CD14-positive monocyte (primary cell): ENCODE data around the gene HACL1. TPM values are rescaled to one million over a fixed set of nuclear protein-coding genes. Genes with fewer than 3 reads are reported as not detected.

Experiments
- DNase-seq, 3 donors: peaks; one replicate each; pipeline ENCODE4 v3.0.0-alpha.2; 2011 to 2022
- H2AFZ ChIP-seq: 2 replicates; pipeline ENCODE4 v1.6.0; 2012; ENCODE audit warnings: mild to moderate bottlenecking, low read depth, low read length, inconsistent platforms; ENCODE audit not compliant: insufficient read depth, poor library complexity, severe bottlenecking
- H3K27ac ChIP-seq, 2 donors: 1 replicate in 1 of 2; 2 replicates in 1 of 2; pipeline ENCODE4 v1.5.1; 2012 to 2013; ENCODE audit warnings: low read length in 2 of 2, control low read depth in 1 of 2, inconsistent platforms in 1 of 2, low read depth in 1 of 2, mild to moderate bottlenecking in 1 of 2
- H3K27me3 ChIP-seq, 2 donors: one replicate each; pipeline versions ENCODE4 v1.6.0 to v1.6.1; 2011 to 2013; ENCODE audit warnings: low read length in 2 of 2; ENCODE audit not compliant: control insufficient read depth in 2 of 2, insufficient read depth in 2 of 2
- H3K36me3 ChIP-seq, 2 donors: replicated peaks in 1 of 2; 1 replicate in 1 of 2; 2 replicates in 1 of 2; pipeline versions ENCODE4 v1.5.1 to v1.6.1; 2012 to 2013; ENCODE audit warnings: low read length in 2 of 2, control low read depth in 1 of 2, inconsistent platforms in 1 of 2, mild to moderate bottlenecking in 1 of 2; ENCODE audit not compliant: insufficient read depth in 2 of 2, control insufficient read depth in 1 of 2
- H3K4me1 ChIP-seq, 2 donors: 1 replicate in 1 of 2; 2 replicates in 1 of 2; pipeline versions ENCODE4 v1.5.1 to v1.6.1; 2012 to 2013; ENCODE audit warnings: low read length in 2 of 2, control low read depth in 1 of 2, inconsistent platforms in 1 of 2, mild to moderate bottlenecking in 1 of 2, moderate library complexity in 1 of 2; ENCODE audit not compliant: insufficient read depth in 2 of 2, control insufficient read depth in 1 of 2
- H3K4me2 ChIP-seq: replicated peaks from 2 replicates; pipeline ENCODE3; 2012; ENCODE audit warnings: low read length, moderate library complexity, mild to moderate bottlenecking; ENCODE audit not compliant: poor library complexity, severe bottlenecking; ENCODE audit errors: extremely low read depth
- H3K4me3 ChIP-seq, 3 experiments: fragments of 200-600 bp in 1 of 3; sonication (generic) in 1 of 3; replicated peaks in 1 of 3; 1 replicate in 2 of 3; 2 replicates in 1 of 3; pipeline ENCODE4 v1.5.1; 2011 to 2013; ENCODE audit warnings: low read length in 3 of 3, mild to moderate bottlenecking in 3 of 3, control low read depth in 2 of 3, low read depth in 2 of 3, inconsistent platforms in 1 of 3, moderate library complexity in 1 of 3
- H3K79me2 ChIP-seq: 2 replicates; pipeline ENCODE4 v1.6.0; 2012; ENCODE audit warnings: mild to moderate bottlenecking, control low read depth, inconsistent platforms, low read length, moderate library complexity; ENCODE audit not compliant: insufficient read depth
- H3K9ac ChIP-seq: 2 replicates; pipeline ENCODE4 v1.6.0; 2017; ENCODE audit warnings: low read length, mild to moderate bottlenecking; ENCODE audit not compliant: insufficient read depth, poor library complexity, severe bottlenecking
- H3K9me3 ChIP-seq, 2 donors: replicated peaks in 1 of 2; 1 replicate in 1 of 2; 2 replicates in 1 of 2; pipeline versions ENCODE4 v1.5.1 to v1.6.1; 2012 to 2013; ENCODE audit warnings: low read length in 2 of 2, control low read depth in 1 of 2; ENCODE audit not compliant: control insufficient read depth in 1 of 2, insufficient read depth in 1 of 2
- H4K20me1 ChIP-seq: 2 replicates; pipeline ENCODE4 v1.6.0; 2012; ENCODE audit warnings: mild to moderate bottlenecking, low read length, control low read depth, moderate library complexity; ENCODE audit not compliant: insufficient read depth
- H3K27ac Mint-ChIP-seq, 7 donors: one replicate each; pipeline ENCODE4 v1.8.0; 2020; ENCODE audit warnings: mild to moderate bottlenecking in 7 of 7, mixed read lengths in 7 of 7, moderate library complexity in 6 of 7, inconsistent platforms in 2 of 7
- H3K27me3 Mint-ChIP-seq, 3 donors: one replicate each; pipeline ENCODE4 v1.8.0; 2021 to 2022; ENCODE audit warnings: low read depth in 3 of 3, mild to moderate bottlenecking in 3 of 3, mixed read lengths in 3 of 3, moderate library complexity in 3 of 3, inconsistent platforms in 1 of 3
- H3K36me3 Mint-ChIP-seq, 2 donors: one replicate each; pipeline ENCODE4 v1.8.0; 2020; ENCODE audit warnings: mixed read lengths in 2 of 2, inconsistent platforms in 1 of 2, mild to moderate bottlenecking in 1 of 2
- H3K4me1 Mint-ChIP-seq: one replicate; pipeline ENCODE4 v1.8.0; 2020; ENCODE audit warnings: mild to moderate bottlenecking, mixed read lengths
- H3K4me3 Mint-ChIP-seq, 2 donors: one replicate each; pipeline ENCODE4 v1.8.0; 2020; ENCODE audit warnings: mild to moderate bottlenecking in 2 of 2, mixed read lengths in 2 of 2, moderate library complexity in 1 of 2
- H3K9me3 Mint-ChIP-seq, 7 donors: one replicate each; pipeline ENCODE4 v1.8.0; 2020 to 2022; ENCODE audit warnings: mixed read lengths in 7 of 7, mild to moderate bottlenecking in 6 of 7, moderate library complexity in 6 of 7, inconsistent platforms in 2 of 7
- CTCF ChIP-seq: fragments of 200-600 bp; IDR thresholded peaks from one replicate; pipeline ENCODE4 v1.8.0; 2022; ENCODE audit warnings: antibody characterized with exemption, mild to moderate bottlenecking
- WGBS: methylation state at CpG from one replicate; pipeline ENCODE4 v1.1.5; 2013; ENCODE audit warnings: missing lambda C conversion rate; ENCODE audit not compliant: insufficient coverage; 5-methylcytosine and 5-hydroxymethylcytosine counted together
- intact Hi-C, 2 donors: fragments of 100-400 bp; cut with micrococcal nuclease; formaldehyde crosslinking; loops; one replicate each; pipeline versions ENCODE4 v1.15.0 to v1.15.1; 2023
- polyA plus RNA-seq, 3 donors: library from polyadenylated mRNA; depleted of rRNA in 1 of 3; unstranded in 2 of 3; stranded (reverse) in 1 of 3; fragments of 300-500 nt in 2 of 3; fragments of >200 nt in 1 of 3; fragmentation: Illumina TruSeq in 2 of 3; gene quantifications; 1 replicate in 2 of 3; 2 replicates in 1 of 3; pipeline ENCODE4 v1.2.3, GENCODE V29; 2012 to 2021

The HACL1 gene
- polyA plus RNA-seq, 3 donors: 12.3 to 27.2 (median 22.3) TPM

- H2AFZ ChIP-seq: no peak overlapping the region
- no peaks in the 10 kb centered on the region for H4K20me1 ChIP-seq
- H3K9me3 ChIP-seq: no peaks in the 10 kb centered on the region
- H3K4me2 ChIP-seq: peak overlapping the region; percentile 55
- peak; percentile 69 to 88 (median 81) for DNase-seq
- no peaks in the 10 kb centered on the region for H3K79me2 ChIP-seq
- TF ChIP-seq CTCF: peak; percentile 80
- peak overlapping the region in 1 of 3 experiments; percentile 23 for H3K4me3 ChIP-seq
- no peak overlapping the region for H3K9ac ChIP-seq
- H3K36me3 ChIP-seq: no peaks in the 10 kb centered on the region
- H3K4me1 ChIP-seq: peaks cover 5 to 7% of the 10 kb centered on the region in 2 donors
- no peaks in the 10 kb centered on the region for H3K9me3 Mint-ChIP-seq
- H3K27ac ChIP-seq: no peak overlapping the region
- WGBS: 25% methylated on average over 4 of the region's 10 CpGs
- peaks cover 2% of the 10 kb centered on the region in 3 donors for H3K27me3 Mint-ChIP-seq
- intact Hi-C loops: loop anchor here (2.0 to 10.0 kb wide), 4 partner anchors 55 to 192 kb away; no protein-coding TSS in a partner anchor
- no peaks in the 10 kb centered on the region for H3K27me3 ChIP-seq
- peaks cover 11 to 15% of the 10 kb centered on the region in 2 donors for H3K36me3 Mint-ChIP-seq
- H3K27ac Mint-ChIP-seq: no peak overlapping the region
- peaks cover 8% of the 10 kb centered on the region for H3K4me1 Mint-ChIP-seq
- H3K4me3 Mint-ChIP-seq: peak overlapping the region in 1 of 2 donors; percentile 36
Measured at GRCh38 chr3:15629860-15630597, 28.7 kb upstream of the HACL1 start.

- H3K36me3 Mint-ChIP-seq: peaks cover 11 to 15% of the 10 kb centered on the region in 2 donors
- Histone ChIP-seq H3K36me3 (no peaks in the 10 kb centered on the region), H3K9me3 (no peaks in the 10 kb centered on the region), H3K27me3 (no peaks in the 10 kb centered on the region), H3K4me1 (peaks cover 5 to 7% of the 10 kb centered on the region in 2 donors), H3K79me2 (no peaks in the 10 kb centered on the region), H3K27ac (no peak overlapping the region), H3K9ac (no peak overlapping the region), H2AFZ (no peak overlapping the region), H3K4me3 (no peak overlapping the region), H4K20me1 (no peaks in the 10 kb centered on the region), H3K4me2 (no peak overlapping the region)
- H3K4me1 Mint-ChIP-seq: peaks cover 8% of the 10 kb centered on the region
- no peaks in the 10 kb centered on the region for H3K9me3 Mint-ChIP-seq
- no peak overlapping the region for H3K4me3 Mint-ChIP-seq
- no peak for TF ChIP-seq CTCF
- intact Hi-C loops: loop anchor here in 1 of 2 donors (2.0 to 5.0 kb wide), 2 partner anchors 180 to 193 kb away; no protein-coding TSS in a partner anchor
- DNase-seq: no peak
- H3K27ac Mint-ChIP-seq: no peak overlapping the region
- H3K27me3 Mint-ChIP-seq: peaks cover 2% of the 10 kb centered on the region in 3 donors
Measured at GRCh38 chr3:15628967-15629366, 27.6 kb upstream of the HACL1 start.
